Dedifferentiated amniotic fluid mesenchymal stem cell (primary cell): ENCODE results near the gene PPP6R3.

Source experiments
- DNase-seq: peaks from one replicate; pipeline ENCODE4 v3.0.0-alpha.2; 2016; ENCODE audit errors: extremely low spot score

The PPP6R3 gene

GRCh38 chr11:68560216-68560615 is 99.7 kb downstream of the PPP6R3 start:
- DNase-seq, result no peak

GRCh38 chr11:68563454-68563853 is 102.9 kb downstream of the PPP6R3 start:
- DNase-seq, result no peak

- DNase-seq, result no peak
Observed at GRCh38 chr11:68564261-68564660, 103.7 kb downstream of the PPP6R3 start.

- DNase-seq, result no peak
Observed at GRCh38 chr11:68565768-68566167, 105.2 kb downstream of the PPP6R3 start.

- no peak for DNase-seq
Observed at GRCh38 chr11:68567553-68567952, 107.0 kb downstream of the PPP6R3 start.

- DNase-seq, result no peak
Observed at GRCh38 chr11:68569357-68569756, 108.8 kb downstream of the PPP6R3 start.

GRCh38 chr11:68570691-68571090 is 110.1 kb downstream of the PPP6R3 start:
- DNase-seq, result no peak

GRCh38 chr11:68574308-68574707 is 113.8 kb downstream of the PPP6R3 start:
- DNase-seq, result no peak

GRCh38 chr11:68575025-68575665 is 114.6 kb downstream of the PPP6R3 start:
- no peak for DNase-seq

GRCh38 chr11:68579455-68579854 is 118.9 kb downstream of the PPP6R3 start:
- no peak for DNase-seq

- DNase-seq, result no peak
Observed at GRCh38 chr11:68581439-68581838, 120.9 kb downstream of the PPP6R3 start.

GRCh38 chr11:68581901-68582300 is 121.3 kb downstream of the PPP6R3 start:
- DNase-seq, result no peak

GRCh38 chr11:68582416-68583040 is 122.0 kb downstream of the PPP6R3 start:
- DNase-seq, result no peak

GRCh38 chr11:68583041-68583446 is 122.5 kb downstream of the PPP6R3 start:
- DNase-seq, result peak; percentile 66

- no peak for DNase-seq
Observed at GRCh38 chr11:68584097-68584496, 123.5 kb downstream of the PPP6R3 start.

GRCh38 chr11:68584991-68585524 is 124.5 kb downstream of the PPP6R3 start:
- no peak for DNase-seq

- no peak for DNase-seq
Observed at GRCh38 chr11:68589547-68590216, 129.1 kb downstream of the PPP6R3 start.

GRCh38 chr11:68591719-68592118 is 131.2 kb downstream of the PPP6R3 start:
- no peak for DNase-seq

- DNase-seq, result no peak
Observed at GRCh38 chr11:68593441-68593840, 132.9 kb downstream of the PPP6R3 start.

GRCh38 chr11:68594123-68594522 is 133.6 kb downstream of the PPP6R3 start:
- no peak for DNase-seq

- no peak for DNase-seq
Observed at GRCh38 chr11:68596231-68596630, 135.7 kb downstream of the PPP6R3 start.

- DNase-seq, result no peak
Observed at GRCh38 chr11:68598816-68599653, 138.5 kb downstream of the PPP6R3 start.
